Gastrocnemius medialis (tissue), 4 donors: ENCODE measurements around the gene AFAP1L1. TPM values are rescaled to one million over a fixed set of nuclear protein-coding genes. Genes with fewer than 3 reads are reported as not detected.

Source experiments
- ATAC-seq, 2 donors: fragments of 150-250 bp; one replicate each; pipeline ENCODE4 v1.9.1; 2016
- DNase-seq, 2 donors: peaks; one replicate each; pipeline ENCODE4 v3.0.0-alpha.2; 2019
- H3K27ac ChIP-seq, 4 donors: fragments of 200-600 bp; sonication (generic); 1 replicate in 1 of 4; 2 replicates in 3 of 4; pipeline ENCODE4 v1.5.1; 2016 to 2018; ENCODE audit warnings: mild to moderate bottlenecking in 2 of 4, moderate library complexity in 1 of 4
- H3K27me3 ChIP-seq, 3 donors: fragments of 200-600 bp; sonication (generic) in 2 of 3; 1 replicate in 1 of 3; 2 replicates in 2 of 3; pipeline versions ENCODE4 v1.5.1 to v1.6.0; 2016 to 2019; ENCODE audit warnings: mild to moderate bottlenecking in 1 of 3, moderate library complexity in 1 of 3
- H3K36me3 ChIP-seq, 2 donors: fragments of 200-600 bp; sonication (generic) in 1 of 2; one replicate each; pipeline ENCODE4 v1.5.1; 2017 to 2018
- H3K4me1 ChIP-seq, 2 donors: fragments of 200-600 bp; sonication (generic) in 1 of 2; one replicate each; pipeline ENCODE4 v1.5.1; 2016 to 2017; ENCODE audit warnings: mild to moderate bottlenecking in 2 of 2
- H3K4me3 ChIP-seq, 4 donors: fragments of 200-600 bp; sonication (generic) in 3 of 4; 1 replicate in 1 of 4; 2 replicates in 3 of 4; pipeline ENCODE4 v1.5.1; 2016 to 2019; ENCODE audit warnings: mild to moderate bottlenecking in 2 of 4
- H3K9me3 ChIP-seq, 3 donors: fragments of 200-600 bp; sonication (generic) in 2 of 3; 1 replicate in 1 of 3; 2 replicates in 2 of 3; pipeline ENCODE4 v1.5.1; 2016 to 2019
- POLR2A ChIP-seq, 2 donors: fragments of 450-650 bp; IDR thresholded peaks; one replicate each; pipeline ENCODE4 v1.6.1; 2017; ENCODE audit warnings: antibody characterized with exemption in 2 of 2, mild to moderate bottlenecking in 2 of 2, moderate library complexity in 2 of 2
- in situ Hi-C, 4 donors: fragments of 200-750 bp; cut with MboI; loops; one replicate each; pipeline versions ENCODE4 v1.15.0 to v1.8.0; 2017; ENCODE audit warnings: low sequenced_read_pairs in 4 of 4
- intact Hi-C: fragments of 100-400 bp; cut with DNase I; formaldehyde crosslinking; loops from one replicate; pipeline ENCODE4 v1.15.1; 2023; ENCODE audit warnings: low total_unique reads
- total RNA-seq, 4 donors: library from RNA; depleted of rRNA; stranded (reverse); fragments of >200 nt; gene quantifications; one replicate each; pipeline versions ENCODE4 v1.1.0 to v1.2.3, GENCODE V29; 2016
- TF ChIP-seq, protein P1 (sequence below), 5 experiments: fragments of 450-650 bp in 3 of 5; fragments of 200-600 bp in 2 of 5; sonication (generic) in 2 of 5; IDR thresholded peaks in 4 of 5; conservative IDR thresholded peaks in 1 of 5; 1 replicate in 4 of 5; 2 replicates in 1 of 5; pipeline ENCODE4 v1.5.1; 2016 to 2019; ENCODE audit warnings: antibody characterized with exemption in 5 of 5, mild to moderate bottlenecking in 3 of 5, moderate library complexity in 3 of 5

Gene AFAP1L1
- total RNA-seq, 4 donors from 2014 or later, result 28.6 to 39.9 (median 32.9) TPM

- intact Hi-C loops, result loop anchor here (10.0 kb wide), 1 partner anchor 223 kb away; no protein-coding TSS in a partner anchor
- TF ChIP-seq, protein P1, sequence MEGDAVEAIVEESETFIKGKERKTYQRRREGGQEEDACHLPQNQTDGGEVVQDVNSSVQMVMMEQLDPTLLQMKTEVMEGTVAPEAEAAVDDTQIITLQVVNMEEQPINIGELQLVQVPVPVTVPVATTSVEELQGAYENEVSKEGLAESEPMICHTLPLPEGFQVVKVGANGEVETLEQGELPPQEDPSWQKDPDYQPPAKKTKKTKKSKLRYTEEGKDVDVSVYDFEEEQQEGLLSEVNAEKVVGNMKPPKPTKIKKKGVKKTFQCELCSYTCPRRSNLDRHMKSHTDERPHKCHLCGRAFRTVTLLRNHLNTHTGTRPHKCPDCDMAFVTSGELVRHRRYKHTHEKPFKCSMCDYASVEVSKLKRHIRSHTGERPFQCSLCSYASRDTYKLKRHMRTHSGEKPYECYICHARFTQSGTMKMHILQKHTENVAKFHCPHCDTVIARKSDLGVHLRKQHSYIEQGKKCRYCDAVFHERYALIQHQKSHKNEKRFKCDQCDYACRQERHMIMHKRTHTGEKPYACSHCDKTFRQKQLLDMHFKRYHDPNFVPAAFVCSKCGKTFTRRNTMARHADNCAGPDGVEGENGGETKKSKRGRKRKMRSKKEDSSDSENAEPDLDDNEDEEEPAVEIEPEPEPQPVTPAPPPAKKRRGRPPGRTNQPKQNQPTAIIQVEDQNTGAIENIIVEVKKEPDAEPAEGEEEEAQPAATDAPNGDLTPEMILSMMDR (IDR thresholded peaks at IDR 0.05 in 4 of 5, conservative IDR thresholded peaks at IDR 0.05 in 1 of 5), result no peak
- peak in 1 of 2 donors; percentile 6 for TF ChIP-seq POLR2A (IDR thresholded peaks at IDR 0.05)
- Histone ChIP-seq H3K27ac (peak within 1 kb of the TSS; percentile 50 to 64 (median 58)), H3K4me1 (peaks cover 3 to 9% of the 10 kb centered on the region in 2 donors), H3K27me3 (no peaks in the 10 kb centered on the region), H3K4me3 (peak within 1 kb of the TSS; percentile 67 to 92 (median 80)), H3K9me3 (no peaks in the 10 kb centered on the region), H3K36me3 (peaks cover 0 to 17% of the 10 kb centered on the region in 2 donors)
- in situ Hi-C loops, result no loop called here
- ATAC-seq (peak; percentile 98 to 99), DNase-seq (peak; percentile 93 to 94)
These were observed 86.0 kb downstream of the AFAP1L1 start, which contains the start of gene PCYOX1L for GRCh38 chr5:149357370-149358293. TSS of gene PCYOX1L (plus strand) at chr5:149358046. CDS start at chr5:149358069, 23 bp downstream.

GRCh38 chr5:149358294-149358651, 86.6 kb downstream of the AFAP1L1 start:
- Histone ChIP-seq H3K27ac (peak overlapping the region; percentile 50 to 64 (median 58)), H3K9me3 (no peaks in the 10 kb centered on the region), H3K4me3 (peak overlapping the region; percentile 67 to 92 (median 80)), H3K27me3 (no peaks in the 10 kb centered on the region), H3K36me3 (peaks cover 0 to 11% of the 10 kb centered on the region in 2 donors), H3K4me1 (peaks cover 3 to 9% of the 10 kb centered on the region in 2 donors)
- TF ChIP-seq POLR2A (IDR thresholded peaks at IDR 0.05), result no peak
- TF ChIP-seq, protein P1 (IDR thresholded peaks at IDR 0.05 in 4 of 5, conservative IDR thresholded peaks at IDR 0.05 in 1 of 5), result no peak
- DNase-seq (peak in 1 of 2 donors; percentile 34), ATAC-seq (peak; percentile 30 to 37)
- in situ Hi-C loops (no loop called here), intact Hi-C loops (loop anchor here (10.0 kb wide), 1 partner anchor 223 kb away; no protein-coding TSS in a partner anchor)

DNA sequence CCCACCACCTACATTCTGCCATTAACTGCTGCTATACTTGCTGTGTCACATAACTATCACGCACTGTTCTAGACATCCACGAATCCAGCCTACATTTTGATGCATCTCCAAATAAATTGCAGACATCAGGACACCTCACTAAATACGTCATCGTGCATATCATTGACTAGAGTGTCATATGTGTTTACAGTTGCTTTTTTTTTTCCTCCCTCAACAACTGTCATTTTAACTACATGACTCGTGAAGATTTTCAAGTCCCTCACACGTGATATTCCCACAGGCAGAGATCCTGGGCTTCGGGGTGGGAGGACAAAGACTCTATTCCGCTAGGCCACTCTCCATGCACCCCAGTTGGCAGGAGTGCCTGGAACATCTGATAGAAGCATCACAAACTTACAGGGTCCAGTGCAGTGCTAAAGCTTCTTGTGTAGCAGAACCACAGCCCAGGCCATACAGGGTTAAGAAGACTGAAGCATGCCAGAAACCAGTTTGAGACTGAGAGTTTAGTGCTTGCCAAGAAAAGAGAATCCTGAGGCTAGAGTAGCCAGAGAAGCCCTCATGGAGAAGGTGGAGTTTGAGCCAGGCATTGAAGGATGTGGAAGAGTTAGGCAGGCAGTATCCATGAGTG, 87.3 kb downstream of the AFAP1L1 start:
- in situ Hi-C loops, result no loop called here
- intact Hi-C loops, result loop anchor here (10.0 kb wide), 1 partner anchor 224 kb away; no protein-coding TSS in a partner anchor
- H3K4me3 ChIP-seq, result no peak overlapping the region

GRCh38 chr5:149360272-149360671, 88.6 kb downstream of the AFAP1L1 start:
- TF ChIP-seq, protein P1 (IDR thresholded peaks at IDR 0.05 in 4 of 5, conservative IDR thresholded peaks at IDR 0.05 in 1 of 5), result no peak
- TF ChIP-seq POLR2A (IDR thresholded peaks at IDR 0.05), result no peak
- Histone ChIP-seq H3K9me3 (no peaks in the 10 kb centered on the region), H3K36me3 (peaks cover 0 to under 1% of the 10 kb centered on the region in 2 donors), H3K27me3 (no peaks in the 10 kb centered on the region), H3K27ac (no peak overlapping the region), H3K4me3 (no peak overlapping the region), H3K4me1 (peaks cover 3 to 9% of the 10 kb centered on the region in 2 donors)
- intact Hi-C loops, result no loop called here
- DNase-seq (no peak), ATAC-seq (no peak)
- in situ Hi-C loops, result loop anchor here in 1 of 4 donors (5.0 kb wide), 1 partner anchor 93 kb away; no protein-coding TSS in a partner anchor

More for the DNA sequence above, 87.3 kb downstream of the AFAP1L1 start:
- DNase-seq, result no peak
- H3K4me1 ChIP-seq, result peaks cover 3 to 9% of the 10 kb centered on the region in 2 donors
- TF ChIP-seq, protein P1 (IDR thresholded peaks at IDR 0.05 in 4 of 5, conservative IDR thresholded peaks at IDR 0.05 in 1 of 5), result no peak
- no peak for TF ChIP-seq POLR2A (IDR thresholded peaks at IDR 0.05)
- H3K36me3 ChIP-seq, result peaks cover 0 to 6% of the 10 kb centered on the region in 2 donors
- H3K27ac ChIP-seq, result no peak overlapping the region
- no peak for ATAC-seq
- no peaks in the 10 kb centered on the region for H3K27me3 ChIP-seq
- H3K9me3 ChIP-seq, result no peaks in the 10 kb centered on the region
